ENCODE results near the gene GLYR1. TPM values are rescaled to one million over a fixed set of nuclear protein-coding genes. Genes with fewer than 3 reads are reported as not detected.
A peak's percentile ranks its signal among the peaks of the same experiment; 100 is the strongest.

Gene GLYR1
- total RNA-seq, 1 donor from 2014 or later = 49.9 TPM

- no peak for ATAC-seq
These were observed 41.9 kb downstream of the GLYR1 start for GRCh38 chr16:4805231-4805630.

- ATAC-seq = no peak
These were observed 43.0 kb downstream of the GLYR1 start for GRCh38 chr16:4803898-4804762.

- ATAC-seq = no peak
These were observed 43.7 kb downstream of the GLYR1 start for GRCh38 chr16:4803401-4803844.

GRCh38 chr16:4802659-4803287, 44.3 kb downstream of the GLYR1 start:
- ATAC-seq = peak; percentile 89

GRCh38 chr16:4801962-4802658, 45.0 kb downstream of the GLYR1 start, which contains the start of gene ROGDI:
ROGDI (minus strand) TSS chr16:4802633; CDS start chr16:4802571, 62 bp downstream.
- ATAC-seq = peak; percentile 83

GRCh38 chr16:4801051-4801961, 45.8 kb downstream of the GLYR1 start:
- ATAC-seq = peak; percentile 1

- peak; percentile 21 for ATAC-seq
These were observed 46.6 kb downstream of the GLYR1 start for GRCh38 chr16:4800290-4801041.

GRCh38 chr16:4799171-4799855, 47.8 kb downstream of the GLYR1 start:
- ATAC-seq = no peak

- no peak for ATAC-seq
These were observed 48.6 kb downstream of the GLYR1 start for GRCh38 chr16:4798456-4798855.

GRCh38 chr16:4797805-4798252, 49.3 kb downstream of the GLYR1 start:
- no peak for ATAC-seq

- no peak for ATAC-seq
These were observed 49.9 kb downstream of the GLYR1 start for GRCh38 chr16:4796982-4797804.

- ATAC-seq = no peak
These were observed 51.1 kb downstream of the GLYR1 start for GRCh38 chr16:4795828-4796572.

GRCh38 chr16:4795181-4795827, 51.8 kb downstream of the GLYR1 start, which contains the start of gene SMIM22:
SMIM22 (plus strand) TSS chr16:4795369; CDS start chr16:4795735, 366 bp downstream.
- peak; percentile 44 for ATAC-seq

- no peak for ATAC-seq
These were observed 54.1 kb downstream of the GLYR1 start for GRCh38 chr16:4792951-4793513.

- no peak for ATAC-seq
These were observed 56.2 kb downstream of the GLYR1 start for GRCh38 chr16:4790871-4791270.

- no peak for ATAC-seq
These were observed 56.8 kb downstream of the GLYR1 start for GRCh38 chr16:4790261-4790660.

- no peak for ATAC-seq
These were observed 58.2 kb downstream of the GLYR1 start for GRCh38 chr16:4788910-4789309.

GRCh38 chr16:4788489-4788889, 58.6 kb downstream of the GLYR1 start:
- ATAC-seq = no peak

Measured in esophagus mucosa (tissue), 1 donor.